Measurements from ENCODE around the gene NELFCD. TPM values are rescaled to one million over a fixed set of nuclear protein-coding genes. Genes with fewer than 3 reads are reported as not detected.
A peak's percentile ranks its signal among the peaks of the same experiment; 100 is the strongest.
"Not testable (repeated sequence)": the region's sequence is repeated elsewhere in the genome, so short reads cannot be mapped to it uniquely, and the experiment has no call there.

Gene NELFCD
- total RNA-seq, 1 donor: 46.7 TPM

DNA sequence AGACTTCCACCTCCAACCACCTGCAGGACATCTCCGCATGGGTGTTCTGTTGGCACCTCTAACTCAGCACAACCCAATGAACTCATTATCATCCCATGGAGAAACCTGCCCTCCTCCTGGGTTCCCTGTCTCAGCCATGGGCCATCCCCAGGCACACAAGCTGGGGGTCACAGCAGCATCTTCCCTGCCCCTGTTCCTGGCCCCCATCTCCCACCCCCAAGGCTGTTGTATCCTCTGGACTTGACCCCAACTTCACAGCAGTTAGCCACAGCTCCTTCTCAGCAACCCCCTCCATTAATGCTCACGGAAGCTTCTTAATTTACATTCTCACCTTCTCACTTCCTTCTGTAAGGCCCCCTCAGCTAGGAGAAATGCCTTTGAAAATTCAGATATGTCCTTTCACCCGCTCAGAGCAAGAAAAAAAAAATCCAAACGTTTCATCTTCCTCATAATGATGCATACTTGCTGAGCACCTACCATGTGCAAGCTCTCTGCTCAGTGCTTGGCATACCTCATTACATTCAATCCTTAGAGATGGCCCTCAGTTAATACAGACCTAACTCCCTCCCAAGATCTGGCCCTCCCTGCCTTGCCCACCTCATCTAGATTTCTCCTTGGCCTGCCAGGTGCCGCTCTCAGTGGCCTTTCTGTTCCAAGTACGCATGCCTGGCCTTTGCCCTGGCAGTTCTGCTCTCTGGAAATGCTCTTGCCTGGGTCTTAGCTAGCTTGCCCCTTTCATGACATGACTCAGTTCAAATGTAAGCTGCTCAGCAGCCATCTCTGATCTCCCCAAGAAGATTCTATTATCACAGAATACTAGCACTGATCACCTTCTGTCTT lies 2.5 kb upstream of the NELFCD start:
- Histone ChIP-seq H3K27me3 (ENCODE audit: insufficient read depth, low read length) (no peaks in the 10 kb centered on the region), H3K4me1 (ENCODE audit: insufficient read depth, low read length) (no peaks in the 10 kb centered on the region), H3K4me3 (ENCODE audit: insufficient read depth, low read length) (no peak overlapping the region), H3K9me3 (ENCODE audit: low read depth, low read length) (peaks cover 3% of the 10 kb centered on the region), H3K79me2 (ENCODE audit: insufficient read depth, low read length) (peaks cover 20% of the 10 kb centered on the region), H3K27ac (ENCODE audit: low read depth, low read length) (no peak overlapping the region), H3K36me3 (ENCODE audit: insufficient read depth, low read length) (no peaks in the 10 kb centered on the region), H2AFZ (ENCODE audit: low read length) (no peak overlapping the region), H3K4me2 (ENCODE audit: insufficient read depth, low read length) (no peak overlapping the region), H4K20me1 (ENCODE audit: insufficient read depth, low read length) (peaks cover under 1% of the 10 kb centered on the region)
- TF ChIP-seq, protein P1, sequence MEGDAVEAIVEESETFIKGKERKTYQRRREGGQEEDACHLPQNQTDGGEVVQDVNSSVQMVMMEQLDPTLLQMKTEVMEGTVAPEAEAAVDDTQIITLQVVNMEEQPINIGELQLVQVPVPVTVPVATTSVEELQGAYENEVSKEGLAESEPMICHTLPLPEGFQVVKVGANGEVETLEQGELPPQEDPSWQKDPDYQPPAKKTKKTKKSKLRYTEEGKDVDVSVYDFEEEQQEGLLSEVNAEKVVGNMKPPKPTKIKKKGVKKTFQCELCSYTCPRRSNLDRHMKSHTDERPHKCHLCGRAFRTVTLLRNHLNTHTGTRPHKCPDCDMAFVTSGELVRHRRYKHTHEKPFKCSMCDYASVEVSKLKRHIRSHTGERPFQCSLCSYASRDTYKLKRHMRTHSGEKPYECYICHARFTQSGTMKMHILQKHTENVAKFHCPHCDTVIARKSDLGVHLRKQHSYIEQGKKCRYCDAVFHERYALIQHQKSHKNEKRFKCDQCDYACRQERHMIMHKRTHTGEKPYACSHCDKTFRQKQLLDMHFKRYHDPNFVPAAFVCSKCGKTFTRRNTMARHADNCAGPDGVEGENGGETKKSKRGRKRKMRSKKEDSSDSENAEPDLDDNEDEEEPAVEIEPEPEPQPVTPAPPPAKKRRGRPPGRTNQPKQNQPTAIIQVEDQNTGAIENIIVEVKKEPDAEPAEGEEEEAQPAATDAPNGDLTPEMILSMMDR (IDR thresholded peaks at IDR 0.05; ENCODE audit: extremely low read depth, low read depth, low read length): no peak
- no peak for DNase-seq (ENCODE audit: insufficient read length, low spot score, missing footprints)

DNA sequence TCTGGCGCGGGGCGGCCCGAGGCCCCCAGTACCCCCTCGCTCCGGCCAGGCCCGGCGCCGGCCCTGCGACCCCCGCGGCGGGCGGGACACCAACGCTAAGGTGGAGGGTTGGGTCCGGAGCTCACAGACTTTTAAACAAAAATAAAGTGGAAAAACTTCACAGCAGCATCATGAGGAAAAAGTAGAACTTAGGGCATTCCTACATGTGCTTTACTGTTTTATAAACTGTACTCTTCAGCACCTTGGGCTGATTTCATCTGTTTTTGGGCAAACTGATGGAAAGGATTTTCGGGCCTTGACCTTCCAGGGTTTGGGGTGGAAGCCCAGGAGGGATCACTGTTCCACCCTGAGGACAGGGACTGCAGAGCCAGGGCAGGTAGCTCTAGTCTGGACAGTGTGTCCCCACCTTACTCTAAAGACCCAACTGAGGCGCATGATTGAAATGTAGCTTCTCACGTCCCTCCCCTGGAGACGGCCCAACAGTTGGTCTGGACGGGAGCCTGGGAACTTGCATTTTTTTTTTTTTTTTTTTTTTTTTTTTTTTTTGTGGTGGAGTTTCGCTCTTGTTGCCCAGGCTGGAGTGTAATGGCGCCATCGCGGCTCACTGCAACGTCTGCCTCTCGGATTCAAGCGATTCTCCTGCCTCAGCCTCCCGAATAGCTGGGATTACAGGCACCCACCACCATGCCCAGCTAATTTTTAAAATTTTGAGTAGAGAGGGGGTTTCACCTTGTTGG lies 740 bp downstream of the NELFCD start:
- Histone ChIP-seq H2AFZ (ENCODE audit: low read length) (peak overlapping the region; percentile 71), H3K4me2 (ENCODE audit: insufficient read depth, low read length) (peak overlapping the region; percentile 84), H3K36me3 (ENCODE audit: insufficient read depth, low read length) (peaks cover 8% of the 10 kb centered on the region), H3K4me3 (ENCODE audit: insufficient read depth, low read length) (peak overlapping the region; percentile 70), H3K4me1 (ENCODE audit: insufficient read depth, low read length) (no peaks in the 10 kb centered on the region), H3K79me2 (ENCODE audit: insufficient read depth, low read length) (peaks cover 46% of the 10 kb centered on the region), H4K20me1 (ENCODE audit: insufficient read depth, low read length) (peaks cover 14% of the 10 kb centered on the region), H3K27ac (ENCODE audit: low read depth, low read length) (no peak overlapping the region), H3K27me3 (ENCODE audit: insufficient read depth, low read length) (no peaks in the 10 kb centered on the region), H3K9me3 (ENCODE audit: low read depth, low read length) (no peaks in the 10 kb centered on the region)
- TF ChIP-seq, protein P1 (IDR thresholded peaks at IDR 0.05; ENCODE audit: extremely low read depth, low read depth, low read length): no peak
- no peak for DNase-seq (ENCODE audit: insufficient read length, low spot score, missing footprints)

DNA sequence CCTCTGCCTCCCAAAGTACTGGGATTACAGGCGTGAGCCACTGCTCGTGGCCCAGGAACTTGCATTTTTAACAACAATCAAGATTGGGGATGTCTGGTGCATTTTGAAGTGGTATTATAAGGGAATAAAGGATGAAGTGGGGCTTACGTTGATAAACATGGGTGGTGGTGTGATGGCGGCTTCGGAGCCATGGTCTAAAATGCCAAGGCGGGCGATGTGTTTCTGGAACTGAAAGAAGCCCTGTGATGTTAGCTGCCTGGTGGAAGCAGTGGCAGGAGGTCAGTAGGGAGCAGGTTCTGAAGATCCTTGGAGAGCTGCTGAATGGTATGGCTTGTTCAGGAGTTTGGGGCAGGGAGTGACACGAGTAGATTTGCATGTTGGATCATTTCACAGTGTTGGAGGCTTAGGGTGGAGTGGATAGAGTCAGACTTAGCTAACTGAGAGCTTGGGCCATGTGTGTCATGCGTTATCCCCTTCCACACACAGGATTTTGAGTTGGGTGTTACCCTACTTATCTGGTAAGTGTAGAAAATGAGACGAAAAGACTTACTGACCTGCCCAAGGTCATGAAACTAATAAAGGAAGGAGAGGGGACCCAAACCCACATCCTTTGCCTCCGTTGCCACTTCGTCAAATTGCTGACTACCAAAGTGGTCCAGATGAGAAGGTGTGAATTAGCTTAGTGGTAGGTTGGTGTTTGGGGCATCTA lies 1.5 kb downstream of the NELFCD start:
- H3K27ac ChIP-seq (ENCODE audit: low read depth, low read length): no peak overlapping the region
- H3K36me3 ChIP-seq (ENCODE audit: insufficient read depth, low read length): peaks cover 15% of the 10 kb centered on the region
- no peaks in the 10 kb centered on the region for H3K27me3 ChIP-seq (ENCODE audit: insufficient read depth, low read length)
- H3K79me2 ChIP-seq (ENCODE audit: insufficient read depth, low read length): peaks cover 50% of the 10 kb centered on the region
- no peaks in the 10 kb centered on the region for H3K4me1 ChIP-seq (ENCODE audit: insufficient read depth, low read length)
- no peaks in the 10 kb centered on the region for H3K9me3 ChIP-seq (ENCODE audit: low read depth, low read length)
- peaks cover 16% of the 10 kb centered on the region for H4K20me1 ChIP-seq (ENCODE audit: insufficient read depth, low read length)
- DNase-seq (ENCODE audit: insufficient read length, low spot score, missing footprints): no peak
- peak overlapping the region; percentile 70 for H3K4me3 ChIP-seq (ENCODE audit: insufficient read depth, low read length)
- peak overlapping the region; percentile 84 for H3K4me2 ChIP-seq (ENCODE audit: insufficient read depth, low read length)
- TF ChIP-seq, protein P1 (IDR thresholded peaks at IDR 0.05; ENCODE audit: extremely low read depth, low read depth, low read length): no peak
- H2AFZ ChIP-seq (ENCODE audit: low read length): no peak overlapping the region

DNA sequence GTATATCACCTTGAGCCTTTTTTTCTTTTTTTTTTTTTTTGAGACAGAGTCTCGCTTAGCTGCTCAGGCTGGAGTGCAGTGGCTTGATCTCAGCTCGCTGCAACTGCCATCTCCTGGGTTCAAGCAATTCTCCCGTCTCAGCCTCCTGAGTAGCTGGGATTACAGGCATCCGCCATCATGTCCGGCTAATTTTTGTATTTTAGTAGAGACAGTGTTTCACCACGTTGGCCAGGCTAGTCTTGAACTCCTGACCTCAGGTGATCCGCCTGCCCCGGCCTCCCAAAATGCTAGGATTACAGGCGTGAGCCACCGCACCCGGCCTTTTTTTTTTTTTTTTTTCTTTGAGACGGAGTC lies 2.0 kb downstream of the NELFCD start:
- not testable (repeated sequence) for DNase-seq (ENCODE audit: insufficient read length, low spot score, missing footprints); H3K4me3 ChIP-seq (ENCODE audit: insufficient read depth, low read length); H3K4me2 ChIP-seq (ENCODE audit: insufficient read depth, low read length); H2AFZ ChIP-seq (ENCODE audit: low read length); H3K9me3 ChIP-seq (ENCODE audit: low read depth, low read length); H3K27me3 ChIP-seq (ENCODE audit: insufficient read depth, low read length); H3K4me1 ChIP-seq (ENCODE audit: insufficient read depth, low read length); H3K27ac ChIP-seq (ENCODE audit: low read depth, low read length)
- Histone ChIP-seq H4K20me1 (ENCODE audit: insufficient read depth, low read length) (peaks cover 16% of the 10 kb centered on the region), H3K36me3 (ENCODE audit: insufficient read depth, low read length) (peaks cover 21% of the 10 kb centered on the region), H3K79me2 (ENCODE audit: insufficient read depth, low read length) (peaks cover 50% of the 10 kb centered on the region)

Measured in osteoblast (primary cell).